HTERT RPE-1 (cell line): Measurements from ENCODE around the gene POMGNT2.

Experiments used
- in situ Hi-C: fragments of 300-500 bp; cut with MboI; formaldehyde crosslinking; loops from 4 replicates; pipeline ENCODE4 v1.14.3; 2020; ENCODE audit warnings: low sequenced_read_pairs

POMGNT2 gene

GRCh38 chr3:43105596-43106292 is at the start of gene POMGNT2:
Gene POMGNT2 (minus strand): TSS chr3:43106079. CDS start chr3:43081431, 24,648 bp downstream.
- in situ Hi-C loops = no loop called here

GRCh38 chr3:43154980-43155379 is 49.1 kb upstream of the POMGNT2 start:
- in situ Hi-C loops = no loop called here

- in situ Hi-C loops = no loop called here
These were observed 47.6 kb upstream of the POMGNT2 start for GRCh38 chr3:43153216-43154083.

- in situ Hi-C loops = no loop called here
These were observed 46.8 kb upstream of the POMGNT2 start for GRCh38 chr3:43152649-43153048.

- in situ Hi-C loops = no loop called here
These were observed 42.2 kb upstream of the POMGNT2 start for GRCh38 chr3:43148033-43148432.

- in situ Hi-C loops = no loop called here
These were observed 40.7 kb upstream of the POMGNT2 start for GRCh38 chr3:43146599-43146998.

GRCh38 chr3:43144761-43145490 is 39.0 kb upstream of the POMGNT2 start:
- in situ Hi-C loops = no loop called here

GRCh38 chr3:43142472-43142871 is 36.6 kb upstream of the POMGNT2 start:
- in situ Hi-C loops = no loop called here

GRCh38 chr3:43138488-43139231 is 32.8 kb upstream of the POMGNT2 start:
- in situ Hi-C loops = no loop called here

- in situ Hi-C loops = no loop called here
These were observed 27.2 kb upstream of the POMGNT2 start for GRCh38 chr3:43132870-43133636.

GRCh38 chr3:43132193-43132592 is 26.3 kb upstream of the POMGNT2 start:
- in situ Hi-C loops = no loop called here

- in situ Hi-C loops = no loop called here
These were observed 22.6 kb upstream of the POMGNT2 start for GRCh38 chr3:43128464-43128863.

GRCh38 chr3:43126536-43126935 is 20.7 kb upstream of the POMGNT2 start:
- in situ Hi-C loops = no loop called here

- in situ Hi-C loops = no loop called here
These were observed 18.0 kb upstream of the POMGNT2 start for GRCh38 chr3:43123895-43124294.

- in situ Hi-C loops = no loop called here
These were observed 15.1 kb upstream of the POMGNT2 start for GRCh38 chr3:43120937-43121336.

- in situ Hi-C loops = no loop called here
These were observed 11.4 kb upstream of the POMGNT2 start for GRCh38 chr3:43117257-43117656.

GRCh38 chr3:43113671-43114070 is 7.8 kb upstream of the POMGNT2 start:
- in situ Hi-C loops = no loop called here

- in situ Hi-C loops = no loop called here
These were observed 382 bp upstream of the POMGNT2 start for GRCh38 chr3:43106293-43106628.

GRCh38 chr3:43104660-43105595 is 951 bp downstream of the POMGNT2 start:
- in situ Hi-C loops = no loop called here
